Neural cell (in vitro differentiated cells): ENCODE measurements around the gene LRRK1. TPM values are rescaled to one million over a fixed set of nuclear protein-coding genes. Genes with fewer than 3 reads are reported as not detected.

Source experiments
- H2AFZ ChIP-seq: fragments of 200-600, 300-800 bp; sonication (generic), shearing (Covaris generic); 2 replicates; pipeline ENCODE4 v1.6.0; 2014; ENCODE audit warnings: low read depth, mild to moderate bottlenecking, antibody characterized with exemption, low read length, moderate library complexity
- H3F3A ChIP-seq: fragments of 200-600 bp; shearing (Covaris generic); 2 replicates; pipeline ENCODE4 v1.6.1; 2016; ENCODE audit warnings: mild to moderate bottlenecking, moderate library complexity, mixed read lengths, antibody characterized with exemption, low read length; ENCODE audit not compliant: insufficient read depth, poor library complexity, severe bottlenecking
- H3K27ac ChIP-seq: fragments of 200-600, 300-800 bp; sonication (generic), shearing (Covaris generic); 2 replicates; pipeline ENCODE4 v1.5.1; 2014; ENCODE audit warnings: mild to moderate bottlenecking, low read length, moderate library complexity
- H3K27me3 ChIP-seq: fragments of 300-800, 200-600 bp; sonication (generic), shearing (Covaris generic); 2 replicates; pipeline ENCODE4 v1.6.0; 2014; ENCODE audit warnings: mild to moderate bottlenecking, low read depth, low read length, moderate library complexity; ENCODE audit not compliant: insufficient read depth
- H3K36me3 ChIP-seq: fragments of 300-800, 200-600 bp; sonication (generic), shearing (Covaris generic); 2 replicates; pipeline ENCODE4 v1.5.1; 2014; ENCODE audit warnings: mild to moderate bottlenecking, antibody characterized with exemption, low read length, moderate library complexity; ENCODE audit not compliant: insufficient read depth
- H3K4me2 ChIP-seq: fragments of 300-800, 200-600 bp; sonication (generic), shearing (Covaris generic); 2 replicates; pipeline ENCODE4 v1.6.0; 2014; ENCODE audit warnings: mild to moderate bottlenecking, low read length
- H3K4me3 ChIP-seq: fragments of 300-800, 200-600 bp; sonication (generic), shearing (Covaris generic); 2 replicates; pipeline ENCODE4 v1.5.1; 2014; ENCODE audit warnings: mild to moderate bottlenecking, low read length, moderate library complexity
- H3K79me2 ChIP-seq: fragments of 200-600 bp; shearing (Covaris generic); replicated peaks from 2 replicates; pipeline ENCODE4 v1.6.0; 2014; ENCODE audit warnings: mild to moderate bottlenecking, low read length, moderate library complexity; ENCODE audit not compliant: insufficient read depth
- H3K9ac ChIP-seq: fragments of 300-800, 200-600 bp; sonication (generic), shearing (Covaris generic); 2 replicates; pipeline ENCODE4 v1.6.1; 2016; ENCODE audit warnings: mild to moderate bottlenecking, low read length, mixed read lengths
- H3K9me2 ChIP-seq: fragments of 200-600 bp; shearing (Covaris generic); 2 replicates; pipeline ENCODE4 v1.6.1; 2016; ENCODE audit warnings: mild to moderate bottlenecking, low read length, mixed read lengths; ENCODE audit not compliant: insufficient read depth
- H3K9me3 ChIP-seq: fragments of 200-600, 300-800 bp; sonication (generic), shearing (Covaris generic); 2 replicates; pipeline ENCODE4 v1.6.1; 2016; ENCODE audit warnings: mild to moderate bottlenecking, mixed run types, low read length, moderate library complexity, mixed read lengths
- H4K20me1 ChIP-seq: fragments of 200-600 bp; shearing (Covaris generic); 2 replicates; pipeline ENCODE4 v1.6.1; 2016; ENCODE audit warnings: mild to moderate bottlenecking, mixed run types; ENCODE audit not compliant: insufficient read depth
- CTCF ChIP-seq: fragments of 450-650 bp; IDR thresholded peaks from 2 replicates; pipeline ENCODE4 v1.5.1; 2014; ENCODE audit warnings: antibody characterized with exemption, mild to moderate bottlenecking, moderate library complexity; ENCODE audit not compliant: poor library complexity, severe bottlenecking
- EP300 ChIP-seq: fragments of 450-650 bp; conservative IDR thresholded peaks from 2 replicates; pipeline ENCODE4 v1.6.1; 2014; ENCODE audit warnings: antibody characterized with exemption, mild to moderate bottlenecking, moderate library complexity; ENCODE audit not compliant: poor library complexity, severe bottlenecking
- EZH2 ChIP-seq: fragments of 200-600, 300-800 bp; shearing (Covaris generic), sonication (generic); IDR thresholded peaks from 2 replicates; pipeline ENCODE4 v1.6.1; 2014; ENCODE audit warnings: antibody characterized with exemption, low read length, borderline replicate concordance, mild to moderate bottlenecking; ENCODE audit not compliant: insufficient read depth, poor library complexity, severe bottlenecking
- MXI1 ChIP-seq: fragments of 450-650 bp; conservative IDR thresholded peaks from 2 replicates; pipeline ENCODE4 v1.6.1; 2014; ENCODE audit warnings: antibody characterized with exemption, mild to moderate bottlenecking; ENCODE audit not compliant: poor library complexity, severe bottlenecking
- POLR2AphosphoS5 ChIP-seq: IDR thresholded peaks from 2 replicates; pipeline ENCODE4 v1.6.1; 2012
- RAD21 ChIP-seq: fragments of 450-650 bp; conservative IDR thresholded peaks from 2 replicates; pipeline ENCODE4 v1.6.1; 2014; ENCODE audit warnings: antibody characterized with exemption, mild to moderate bottlenecking, moderate library complexity
- REST ChIP-seq: IDR thresholded peaks from 2 replicates; pipeline ENCODE4 v1.6.1; 2012; ENCODE audit warnings: borderline replicate concordance
- SMC3 ChIP-seq: fragments of 450-650 bp; conservative IDR thresholded peaks from 2 replicates; pipeline ENCODE4 v1.6.1; 2014; ENCODE audit warnings: antibody characterized with exemption, mild to moderate bottlenecking, moderate library complexity; ENCODE audit not compliant: poor library complexity
- TAF1 ChIP-seq: IDR thresholded peaks from 2 replicates; pipeline ENCODE4 v1.6.1; 2012; ENCODE audit warnings: low read depth
- polyA plus RNA-seq: library from polyadenylated mRNA; depleted of rRNA; stranded (reverse); fragments of >200 nt; gene quantifications from 2 replicates; pipeline ENCODE4 v1.2.3, GENCODE V29; 2014

The LRRK1 gene
- polyA plus RNA-seq, 1 donor from 2014 or later: 0.06 TPM

GRCh38 chr15:100986158-100986896 lies 67.2 kb downstream of the LRRK1 start:
- Histone ChIP-seq H3K36me3 (no peaks in the 10 kb centered on the region), H3K9ac (no peak overlapping the region), H4K20me1 (no peaks in the 10 kb centered on the region), H3K79me2 (no peaks in the 10 kb centered on the region), H3K27ac (no peak overlapping the region), H3K4me3 (no peak overlapping the region), H3K9me2 (no peaks in the 10 kb centered on the region), H3F3A (no peaks in the 10 kb centered on the region), H3K4me2 (no peak overlapping the region), H3K9me3 (peaks cover 6% of the 10 kb centered on the region), H3K27me3 (no peaks in the 10 kb centered on the region), H2AFZ (no peak overlapping the region)
- no peak for TF ChIP-seq EP300
- TF ChIP-seq POLR2AphosphoS5: no peak
- TF ChIP-seq EZH2: no peak
- no peak for TF ChIP-seq MXI1
- TF ChIP-seq TAF1: no peak
- TF ChIP-seq CTCF: no peak
- no peak for TF ChIP-seq RAD21
- no peak for TF ChIP-seq SMC3
- no peak for TF ChIP-seq REST

GRCh38 chr15:100987143-100987542 lies 68.0 kb downstream of the LRRK1 start:
- TF ChIP-seq RAD21: no peak
- no peak for TF ChIP-seq POLR2AphosphoS5
- no peak for TF ChIP-seq EP300
- no peak for TF ChIP-seq SMC3
- no peak for TF ChIP-seq EZH2
- TF ChIP-seq REST: no peak
- TF ChIP-seq CTCF: no peak
- no peak for TF ChIP-seq TAF1
- no peak for TF ChIP-seq MXI1
- no peak overlapping the region for H3K4me3 ChIP-seq

More at GRCh38 chr15:100987143-100987542, 68.0 kb downstream of the LRRK1 start:
- no peak overlapping the region for H2AFZ ChIP-seq
- H4K20me1 ChIP-seq: no peaks in the 10 kb centered on the region
- no peak overlapping the region for H3K4me2 ChIP-seq
- no peaks in the 10 kb centered on the region for H3K79me2 ChIP-seq
- H3K9me2 ChIP-seq: no peaks in the 10 kb centered on the region
- H3F3A ChIP-seq: no peaks in the 10 kb centered on the region
- no peak overlapping the region for H3K9ac ChIP-seq
- H3K9me3 ChIP-seq: peaks cover 6% of the 10 kb centered on the region
- H3K27me3 ChIP-seq: no peaks in the 10 kb centered on the region
- H3K27ac ChIP-seq: no peak overlapping the region
- no peaks in the 10 kb centered on the region for H3K36me3 ChIP-seq
